Astrocyte (in vitro differentiated cells and primary cell): ENCODE data around the gene PRKAG3. TPM values are rescaled to one million over a fixed set of nuclear protein-coding genes. Genes with fewer than 3 reads are reported as not detected.

Experiments used
- DNase-seq: peaks from one replicate; pipeline ENCODE4 v3.0.0-alpha.2; 2010; ENCODE audit warnings: low read depth
- FAIRE-seq: peaks from 2 replicates; lab custom pipeline; 2011; peaks lifted over from hg19 to GRCh38; lab: Jason Lieb, UNC
- H2AFZ ChIP-seq: 2 replicates; pipeline ENCODE4 v1.6.0; 2012; ENCODE audit warnings: low read depth, low read length, inconsistent platforms
- H3K27ac ChIP-seq: 2 replicates; pipeline ENCODE4 v1.5.1; 2011; ENCODE audit warnings: low read depth, low read length, inconsistent platforms
- H3K27me3 ChIP-seq: 2 replicates; pipeline ENCODE4 v1.6.0; 2011; ENCODE audit warnings: low read length, inconsistent platforms; ENCODE audit not compliant: insufficient read depth
- H3K36me3 ChIP-seq: 2 replicates; pipeline ENCODE4 v1.5.1; 2011; ENCODE audit warnings: low read length, inconsistent platforms; ENCODE audit not compliant: insufficient read depth
- H3K4me1 ChIP-seq: 2 replicates; pipeline ENCODE4 v1.5.1; 2011; ENCODE audit warnings: low read length, inconsistent platforms; ENCODE audit not compliant: insufficient read depth
- H3K4me2 ChIP-seq: 2 replicates; pipeline ENCODE4 v1.6.0; 2012; ENCODE audit warnings: low read length, inconsistent platforms
- H3K4me3 ChIP-seq: 2 replicates; pipeline ENCODE4 v1.5.1; 2011; ENCODE audit warnings: low read depth, mild to moderate bottlenecking, low read length, inconsistent platforms; ENCODE audit not compliant: insufficient read depth
- H3K79me2 ChIP-seq: 2 replicates; pipeline ENCODE4 v1.6.0; 2012; ENCODE audit warnings: mild to moderate bottlenecking, low read length, inconsistent platforms; ENCODE audit not compliant: insufficient read depth
- H3K9ac ChIP-seq: 2 replicates; pipeline ENCODE4 v1.6.0; 2012; ENCODE audit warnings: mild to moderate bottlenecking, low read length, inconsistent platforms
- H3K9me3 ChIP-seq: 2 replicates; pipeline ENCODE4 v1.5.1; 2012; ENCODE audit warnings: low read depth, mild to moderate bottlenecking, low read length, inconsistent platforms; ENCODE audit not compliant: insufficient read depth
- H4K20me1 ChIP-seq: 2 replicates; pipeline ENCODE4 v1.6.0; 2012; ENCODE audit warnings: low read length, inconsistent platforms; ENCODE audit not compliant: insufficient read depth
- H3K27ac Mint-ChIP-seq: one replicate; pipeline ENCODE4 v1.8.0; 2021; ENCODE audit warnings: mild to moderate bottlenecking, mixed read lengths; ENCODE audit not compliant: unreplicated experiment
- H3K27me3 Mint-ChIP-seq: one replicate; pipeline ENCODE4 v1.8.0; 2021; ENCODE audit warnings: low read depth, mixed read lengths; ENCODE audit not compliant: unreplicated experiment
- H3K36me3 Mint-ChIP-seq: one replicate; pipeline ENCODE4 v1.8.0; 2021; ENCODE audit warnings: low read depth, mixed read lengths; ENCODE audit not compliant: unreplicated experiment
- H3K4me1 Mint-ChIP-seq: one replicate; pipeline ENCODE4 v1.8.0; 2021; ENCODE audit warnings: low read depth, mixed read lengths; ENCODE audit not compliant: unreplicated experiment
- H3K4me3 Mint-ChIP-seq: one replicate; pipeline ENCODE4 v1.8.0; 2021; ENCODE audit warnings: mild to moderate bottlenecking, moderate library complexity, mixed read lengths; ENCODE audit not compliant: unreplicated experiment
- H3K9me3 Mint-ChIP-seq: one replicate; pipeline ENCODE4 v1.8.0; 2021; ENCODE audit warnings: mild to moderate bottlenecking, mixed read lengths; ENCODE audit not compliant: unreplicated experiment
- CTCF ChIP-seq: IDR thresholded peaks from 2 replicates; pipeline ENCODE4 v1.5.1; 2011; ENCODE audit warnings: low read depth, mild to moderate bottlenecking, inconsistent platforms, low read length, moderate library complexity; ENCODE audit not compliant: insufficient read depth
- EZH2 ChIP-seq: IDR thresholded peaks from 2 replicates; pipeline ENCODE4 v1.6.1; 2012; ENCODE audit warnings: mild to moderate bottlenecking, low read length, inconsistent platforms; ENCODE audit not compliant: insufficient read depth
- total RNA-seq: library from RNA; stranded (reverse); gene quantifications from 2 replicates; pipeline ENCODE4 v1.2.1, GENCODE V29; 2021

PRKAG3 gene
- total RNA-seq, 1 donor from 2014 or later: not detected

GRCh38 chr2:218786133-218786532 is 45.5 kb downstream of the PRKAG3 start:
- Mint-ChIP-seq H3K36me3 (peaks cover 6% of the 10 kb centered on the region), H3K4me3 (no peak overlapping the region), H3K27ac (no peak overlapping the region), H3K9me3 (peaks cover 4% of the 10 kb centered on the region), H3K4me1 (no peaks in the 10 kb centered on the region), H3K27me3 (peaks cover 16% of the 10 kb centered on the region)
- Histone ChIP-seq H3K27ac (no peak overlapping the region), H3K4me1 (peaks cover 11% of the 10 kb centered on the region), H3K9ac (no peak overlapping the region), H3K79me2 (no peaks in the 10 kb centered on the region), H4K20me1 (no peaks in the 10 kb centered on the region), H3K36me3 (no peaks in the 10 kb centered on the region), H3K9me3 (no peaks in the 10 kb centered on the region), H2AFZ (no peak overlapping the region), H3K4me2 (no peak overlapping the region), H3K4me3 (no peak overlapping the region), H3K27me3 (peaks cover 4% of the 10 kb centered on the region)
- DNase-seq: no peak
- FAIRE-seq: no peak
- TF ChIP-seq EZH2 (no peak), CTCF (no peak)

GRCh38 chr2:218785103-218785502 is 46.5 kb downstream of the PRKAG3 start:
- Mint-ChIP-seq H3K4me3 (no peak overlapping the region), H3K4me1 (no peaks in the 10 kb centered on the region), H3K36me3 (peaks cover 6% of the 10 kb centered on the region), H3K27ac (no peak overlapping the region), H3K9me3 (peaks cover 4% of the 10 kb centered on the region), H3K27me3 (peaks cover 18% of the 10 kb centered on the region)
- no peak for DNase-seq
- H3K9me3 ChIP-seq: no peaks in the 10 kb centered on the region
- TF ChIP-seq EZH2: no peak
- no peak for TF ChIP-seq CTCF
- H3K4me1 ChIP-seq: peaks cover 12% of the 10 kb centered on the region
- H3K79me2 ChIP-seq: no peaks in the 10 kb centered on the region
- no peaks in the 10 kb centered on the region for H3K36me3 ChIP-seq
- no peak for FAIRE-seq
- no peak overlapping the region for H3K27ac ChIP-seq
- H3K9ac ChIP-seq: no peak overlapping the region
- no peaks in the 10 kb centered on the region for H4K20me1 ChIP-seq
- peaks cover 4% of the 10 kb centered on the region for H3K27me3 ChIP-seq
- H2AFZ ChIP-seq: no peak overlapping the region
- no peak overlapping the region for H3K4me3 ChIP-seq
- no peak overlapping the region for H3K4me2 ChIP-seq

- H3K27ac ChIP-seq: no peak overlapping the region
- H3K9ac ChIP-seq: no peak overlapping the region
- Mint-ChIP-seq H3K27ac (no peak overlapping the region), H3K27me3 (peaks cover 18% of the 10 kb centered on the region), H3K9me3 (peaks cover 4% of the 10 kb centered on the region), H3K4me1 (no peaks in the 10 kb centered on the region), H3K36me3 (peaks cover 6% of the 10 kb centered on the region), H3K4me3 (no peak overlapping the region)
- H3K4me3 ChIP-seq: no peak overlapping the region
- no peaks in the 10 kb centered on the region for H3K36me3 ChIP-seq
- H3K27me3 ChIP-seq: peaks cover 4% of the 10 kb centered on the region
- no peaks in the 10 kb centered on the region for H3K79me2 ChIP-seq
- TF ChIP-seq CTCF: no peak
- no peak for TF ChIP-seq EZH2
- H3K4me1 ChIP-seq: peaks cover 12% of the 10 kb centered on the region
- no peak overlapping the region for H2AFZ ChIP-seq
- DNase-seq: no peak
- no peaks in the 10 kb centered on the region for H3K9me3 ChIP-seq
- no peaks in the 10 kb centered on the region for H4K20me1 ChIP-seq
- no peak for FAIRE-seq
- no peak overlapping the region for H3K4me2 ChIP-seq
These were observed 47.9 kb downstream of the PRKAG3 start for GRCh38 chr2:218783688-218784087.
